Prostate gland (tissue), 2 donors: ENCODE measurements around the gene HSP90AB1.

ENCODE experiments used
- CTCF ChIP-seq, 4 experiments: fragments of 200-600 bp in 2 of 4; fragments of 450-650 bp in 2 of 4; sonication (generic) in 2 of 4; IDR thresholded peaks; 1 replicate in 3 of 4; 2 replicates in 1 of 4; pipeline ENCODE4 v1.5.1; 2016 to 2019; ENCODE audit warnings: antibody characterized with exemption in 4 of 4, mild to moderate bottlenecking in 2 of 4, moderate library complexity in 2 of 4
- POLR2AphosphoS5 ChIP-seq: sonication (generic); formaldehyde crosslinking; IDR thresholded peaks from one replicate; pipeline ENCODE4 v1.6.1; 2017; ENCODE audit warnings: antibody characterized with exemption

GRCh38 chr6:44202332-44202971, 44.4 kb upstream of the HSP90AB1 start:
- TF ChIP-seq CTCF (IDR thresholded peaks at IDR 0.05) (no peak), POLR2AphosphoS5 (no peak)
